GM18502 (cell line): ENCODE measurements around the gene NSD1.
"Not testable (repeated sequence)": the region's sequence is repeated elsewhere in the genome, so short reads cannot be mapped to it uniquely, and the experiment has no call there.

Experiments
- ATAC-seq: cut with Tn5 transposase; IDR thresholded peaks from one replicate; pipeline ENCODE4 v1.9.1; 2021; ENCODE audit warnings: mild to moderate bottlenecking; ENCODE audit not compliant: unreplicated experiment, poor library complexity

The NSD1 gene

DNA sequence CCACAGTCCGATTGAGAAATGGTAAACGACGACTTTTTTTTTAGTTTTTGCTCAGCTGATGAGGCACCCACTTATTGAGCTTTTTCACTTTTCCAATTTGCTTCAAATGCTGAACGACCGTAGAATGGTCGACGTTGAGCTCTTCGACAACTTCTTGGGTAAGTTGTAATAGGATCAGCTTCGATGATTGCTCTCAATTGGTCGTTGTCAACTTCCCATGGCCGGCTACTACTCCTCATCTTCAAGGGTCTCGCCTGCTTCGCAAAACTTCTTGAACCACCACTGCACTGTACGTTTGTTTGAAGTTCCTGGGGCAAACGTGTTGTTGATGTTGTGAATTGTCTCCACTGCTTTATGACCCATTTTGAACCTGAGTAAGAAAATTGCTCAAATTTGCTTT lies 35.7 kb downstream of the NSD1 start:
- ATAC-seq, result no peak

GRCh38 chr5:177171961-177172360 lies 38.4 kb downstream of the NSD1 start:
- no peak for ATAC-seq

GRCh38 chr5:177175336-177175735 lies 41.8 kb downstream of the NSD1 start:
- no peak for ATAC-seq

DNA sequence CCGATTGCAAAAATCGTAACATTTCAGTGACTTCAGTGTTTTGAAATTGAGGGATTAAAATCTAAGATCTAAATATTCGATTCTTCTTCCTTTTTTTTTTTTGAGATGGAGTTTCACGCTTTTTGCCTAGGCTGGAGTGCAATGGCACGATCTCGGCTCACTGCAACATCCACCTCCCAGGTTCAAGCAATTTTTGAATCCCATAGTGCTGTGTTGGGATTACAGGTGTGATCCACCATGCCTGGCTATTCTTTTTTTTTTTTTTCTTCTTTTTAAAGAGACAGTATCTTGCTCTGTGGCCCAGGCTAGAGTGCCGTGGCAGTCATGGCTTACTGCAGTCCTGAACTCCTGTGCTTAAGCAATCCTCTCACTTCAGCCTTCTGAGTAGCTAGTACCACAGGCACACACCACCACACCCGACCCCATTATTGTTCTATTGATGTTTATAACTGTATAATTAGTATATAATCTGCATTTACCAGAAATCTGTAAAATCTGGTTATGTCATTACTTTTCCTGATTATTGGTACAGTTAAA lies 42.7 kb downstream of the NSD1 start:
- ATAC-seq, result no peak

DNA sequence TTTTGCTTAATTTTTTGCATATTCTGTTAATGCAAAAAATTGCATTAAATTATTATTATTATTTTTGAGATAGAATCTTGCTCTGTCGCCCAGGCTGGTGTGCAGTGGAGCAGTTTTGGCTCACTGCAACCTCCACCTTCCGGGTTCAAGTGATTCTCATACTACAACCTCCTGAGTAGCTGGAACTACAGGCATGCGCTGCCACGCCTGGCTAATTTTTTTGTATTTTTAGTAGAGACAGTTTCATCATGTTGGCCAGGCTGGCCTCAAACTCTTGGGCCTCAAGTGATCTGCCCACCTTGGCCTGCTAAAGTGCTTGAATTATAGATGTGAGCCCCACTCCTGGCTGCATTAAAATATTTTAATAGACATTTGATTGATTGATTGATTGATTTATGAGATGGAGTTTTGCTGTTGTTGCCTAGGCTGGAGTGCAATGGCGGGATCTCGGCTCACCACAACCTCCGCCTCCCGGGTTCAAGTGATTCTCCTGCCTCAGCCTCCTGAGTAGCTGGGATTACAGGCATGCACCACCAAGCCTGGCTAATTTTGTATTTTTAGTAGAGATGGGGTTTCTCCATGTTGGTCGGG lies 44.4 kb downstream of the NSD1 start:
- ATAC-seq, result not testable (repeated sequence)

DNA sequence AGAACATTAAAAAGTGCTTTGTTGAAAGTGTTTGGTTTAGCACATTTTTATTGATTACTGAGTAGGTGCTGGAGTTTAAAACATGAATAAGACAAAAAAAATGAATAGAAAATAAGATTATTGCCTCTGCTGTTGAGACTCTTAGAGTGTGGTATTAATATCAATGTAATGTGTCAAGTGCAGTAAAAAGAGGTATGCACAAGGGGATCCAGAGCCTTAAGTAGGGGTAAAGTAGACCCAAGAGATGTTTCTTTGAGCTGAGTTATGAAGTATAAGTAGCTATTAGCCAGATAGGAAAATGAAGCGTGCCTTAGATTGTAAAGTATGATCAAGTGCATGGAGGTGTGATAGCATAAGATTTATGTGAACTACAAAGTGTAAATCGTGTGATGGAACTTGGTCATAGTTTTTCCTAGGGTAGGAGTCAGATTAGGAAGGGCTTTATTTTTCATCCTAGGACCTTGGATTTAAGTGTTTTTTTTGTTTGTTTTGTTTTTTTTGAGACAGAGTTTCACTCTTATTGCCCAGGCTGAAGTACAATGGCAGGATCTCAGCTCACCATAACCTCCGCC lies 45.2 kb downstream of the NSD1 start:
- no peak for ATAC-seq

DNA sequence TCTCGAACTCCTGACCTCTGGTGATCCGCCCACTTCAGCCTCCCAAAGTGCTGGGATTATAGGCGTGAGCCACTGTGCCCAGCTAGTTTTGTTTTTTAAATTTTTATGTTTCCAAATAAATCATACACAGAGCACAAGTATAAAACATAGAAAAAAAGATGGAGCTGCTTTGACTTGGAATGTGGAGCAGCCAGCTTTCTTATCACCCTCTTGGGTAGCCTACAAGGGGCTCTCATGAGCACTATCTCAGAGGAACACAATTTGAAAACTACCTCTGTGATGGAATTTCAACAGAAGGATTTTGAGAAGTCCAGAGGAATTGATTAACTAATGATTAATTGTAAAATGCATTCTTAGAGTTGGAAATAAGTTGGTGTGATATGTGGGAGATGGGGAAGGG lies 45.9 kb downstream of the NSD1 start:
- no peak for ATAC-seq

DNA sequence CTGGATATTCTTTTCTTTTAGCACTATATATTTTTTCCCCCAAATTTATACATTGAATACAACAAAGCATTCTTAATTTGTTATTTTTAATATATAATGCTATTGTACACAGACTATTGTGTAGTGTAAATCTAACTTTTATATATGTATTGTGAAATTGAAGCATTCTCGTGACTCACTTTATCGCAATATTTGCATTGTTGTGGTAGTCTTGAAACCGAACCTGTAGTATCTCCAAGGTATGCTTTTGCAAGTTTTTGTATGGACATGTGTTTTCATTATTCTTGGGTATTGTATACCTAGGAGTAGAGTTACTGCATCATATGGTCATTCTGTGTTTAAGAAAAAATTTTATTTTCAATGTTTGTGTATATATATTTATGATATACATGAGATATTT lies 49.6 kb downstream of the NSD1 start:
- no peak for ATAC-seq

DNA sequence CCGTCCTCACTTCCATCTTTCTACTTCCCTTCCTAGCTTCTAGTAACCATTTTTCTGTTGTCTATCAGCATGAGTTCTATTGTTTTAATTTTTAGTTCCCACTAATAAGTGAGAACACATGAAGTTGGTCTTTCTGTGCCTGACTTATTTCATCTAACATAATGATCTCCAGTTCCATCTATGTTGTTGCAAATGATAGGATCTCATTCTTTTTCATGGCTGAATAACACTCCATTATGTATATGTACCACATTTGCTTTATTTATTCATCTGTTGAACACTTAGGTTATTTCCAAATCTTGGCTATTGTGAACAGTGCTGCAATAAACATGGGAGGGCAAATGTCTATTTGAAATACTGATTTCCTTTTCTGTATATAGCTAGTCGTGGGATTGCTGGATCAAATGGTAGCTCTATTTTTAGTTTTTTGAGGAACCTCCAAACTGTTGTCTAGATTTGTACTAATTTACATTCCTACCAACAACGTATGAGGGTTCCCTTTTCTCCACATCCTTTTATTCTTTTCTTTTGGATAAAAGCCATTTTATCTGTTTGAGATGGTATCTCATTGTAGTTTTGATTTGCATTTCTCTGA lies 50.3 kb downstream of the NSD1 start:
- no peak for ATAC-seq

GRCh38 chr5:177185993-177186392 lies 52.4 kb downstream of the NSD1 start:
- ATAC-seq, result no peak

- no peak for ATAC-seq
Observed at GRCh38 chr5:177186645-177187044, 53.1 kb downstream of the NSD1 start.

GRCh38 chr5:177188775-177189174 lies 55.2 kb downstream of the NSD1 start:
- no peak for ATAC-seq

DNA sequence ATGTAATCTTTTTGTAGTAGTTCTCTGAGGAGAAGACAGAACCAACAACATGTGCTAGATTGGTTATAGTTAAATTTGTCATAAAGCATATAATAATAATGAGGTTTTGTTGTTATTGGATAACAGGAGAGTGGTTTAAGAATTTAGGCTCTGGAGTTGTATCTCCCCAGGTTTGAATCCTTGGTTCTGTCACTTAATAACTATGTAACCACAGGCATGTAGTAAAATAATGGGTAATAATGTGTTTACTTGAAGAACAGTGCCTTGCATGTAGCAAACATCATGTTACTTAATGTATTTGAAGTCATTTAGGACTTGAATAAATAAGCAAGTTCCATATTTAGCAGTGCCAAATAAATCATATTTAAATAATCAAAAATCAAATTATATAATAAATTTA lies 55.8 kb downstream of the NSD1 start:
- ATAC-seq, result no peak

DNA sequence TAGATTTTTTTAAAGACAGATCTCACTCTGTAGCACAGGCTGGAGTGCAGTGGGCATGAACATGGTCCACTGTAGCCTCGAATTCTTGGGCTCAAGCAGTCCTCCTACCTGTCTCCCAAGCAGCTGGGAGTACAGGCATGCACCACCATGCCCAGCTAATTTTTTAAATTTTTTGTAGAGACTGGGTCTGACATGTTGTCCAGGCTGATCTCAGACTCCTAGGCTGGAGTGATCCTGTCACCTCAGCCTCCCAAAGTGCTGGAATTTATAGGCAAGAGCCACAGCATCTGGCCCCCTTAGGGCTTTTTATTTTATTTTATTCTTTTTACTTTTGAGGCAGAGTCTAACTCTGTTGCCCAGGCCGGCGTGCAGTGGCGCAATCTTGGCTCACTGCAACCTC lies 56.4 kb downstream of the NSD1 start:
- ATAC-seq, result no peak

DNA sequence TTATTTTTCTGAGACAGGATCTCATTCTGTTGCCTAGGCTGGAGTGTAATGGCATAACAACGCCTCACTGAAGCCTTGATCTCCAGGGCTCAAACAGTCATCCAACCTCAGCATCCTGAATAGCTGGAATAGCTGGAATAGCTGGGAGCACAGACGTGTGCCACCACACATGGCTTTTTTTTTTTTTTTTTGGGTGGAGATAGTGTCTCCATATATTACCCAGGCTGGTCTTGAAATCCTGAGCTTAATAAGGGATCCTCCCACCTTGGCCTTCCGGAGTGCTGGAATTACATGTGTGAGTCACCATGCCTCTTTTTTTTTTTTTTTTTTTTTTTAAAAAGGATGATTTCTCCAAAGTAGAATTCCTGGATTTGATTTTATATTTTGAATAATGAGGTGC lies 60.7 kb downstream of the NSD1 start:
- no peak for ATAC-seq

GRCh38 chr5:177195307-177195952 lies 61.9 kb downstream of the NSD1 start:
- ATAC-seq, result no peak

DNA sequence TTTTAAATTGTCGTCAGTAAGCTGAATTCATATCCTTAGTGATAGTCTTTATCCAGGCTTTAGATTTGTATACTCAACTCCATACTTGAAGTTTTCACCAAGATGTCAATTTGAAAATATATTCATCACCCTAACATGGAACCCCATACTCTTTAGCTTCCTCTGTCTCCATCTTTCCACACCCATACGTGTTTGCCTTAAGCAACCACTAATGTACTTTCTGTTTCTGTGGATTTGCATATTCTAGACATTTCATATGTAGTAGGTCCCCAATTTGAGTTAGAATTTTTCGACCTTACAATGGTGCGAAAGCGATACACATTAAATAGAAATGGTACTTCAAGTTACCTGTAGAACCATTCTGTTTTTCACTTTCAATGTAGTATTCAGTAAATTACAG lies 65.2 kb downstream of the NSD1 start:
- no peak for ATAC-seq

- ATAC-seq, result no peak
Observed at GRCh38 chr5:177204281-177204680, 70.7 kb downstream of the NSD1 start.

DNA sequence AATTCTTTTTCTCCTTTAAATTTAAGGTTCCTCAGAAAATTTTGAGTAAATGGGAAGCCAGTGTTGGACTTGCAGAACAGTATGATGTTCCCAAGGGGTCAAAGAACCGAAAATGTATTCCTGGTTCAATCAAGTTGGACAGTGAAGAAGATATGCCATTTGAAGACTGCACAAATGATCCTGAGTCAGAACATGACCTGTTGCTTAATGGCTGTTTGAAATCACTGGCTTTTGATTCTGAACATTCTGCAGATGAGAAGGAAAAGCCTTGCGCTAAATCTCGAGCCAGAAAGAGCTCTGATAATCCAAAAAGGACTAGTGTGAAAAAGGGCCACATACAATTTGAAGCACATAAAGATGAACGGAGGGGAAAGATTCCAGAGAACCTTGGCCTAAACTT lies 76.0 kb downstream of the NSD1 start:
- no peak for ATAC-seq

DNA sequence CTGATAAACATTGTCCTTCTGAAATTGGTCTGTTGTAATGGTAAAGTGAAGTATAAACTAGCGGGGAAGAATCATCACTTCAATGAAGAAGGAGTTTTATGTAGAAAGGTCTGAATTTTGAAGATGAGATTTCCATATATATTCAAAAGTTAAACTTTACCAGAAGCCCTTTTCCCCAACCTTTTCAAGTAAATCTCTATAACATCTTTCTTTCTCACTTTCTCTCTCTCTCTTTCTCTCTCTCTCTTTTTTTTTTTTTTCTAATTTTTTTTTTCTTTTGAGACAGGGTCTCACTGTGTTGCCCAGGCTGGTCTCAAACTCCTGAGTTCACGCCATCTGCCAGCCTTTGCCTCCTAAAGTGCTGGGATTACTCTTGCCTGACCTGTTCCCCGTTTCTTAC lies 78.7 kb downstream of the NSD1 start:
- no peak for ATAC-seq

GRCh38 chr5:177220576-177220975 lies 87.0 kb downstream of the NSD1 start:
- no peak for ATAC-seq

- no peak for ATAC-seq
Observed at GRCh38 chr5:177222269-177222668, 88.7 kb downstream of the NSD1 start.
